Activated T-helper 1 cell treated with anti-CD3 and anti-CD28 coated beads, Interleukin-12 subunit alpha, Interleukin-12 subunit beta, Interleukin-2, Interleukin-4 antibody, amounts not matched to agents 30 ng/mL and 10 ng/mL and 1 ng/mL, durations not matched to agents 14 hours and 24 hours and 36 hours (primary cell): ENCODE results near the gene TUBG1. TPM values are rescaled to one million over a fixed set of nuclear protein-coding genes. Genes with fewer than 3 reads are reported as not detected.
"Not testable (repeated sequence)": the region's sequence is repeated elsewhere in the genome, so short reads cannot be mapped to it uniquely, and the experiment has no call there.

Source experiments
- DNase-seq: peaks from one replicate; pipeline ENCODE4 v3.0.0; 2021; ENCODE audit warnings: low spot score
- H3K27ac Mint-ChIP-seq: one replicate; pipeline ENCODE4 v1.8.0; 2021; ENCODE audit warnings: mild to moderate bottlenecking, mixed read lengths
- H3K27me3 Mint-ChIP-seq: one replicate; pipeline ENCODE4 v1.8.0; 2022; ENCODE audit warnings: mild to moderate bottlenecking, moderate library complexity, mixed read lengths; ENCODE audit not compliant: insufficient read depth
- H3K36me3 Mint-ChIP-seq: one replicate; pipeline ENCODE4 v1.8.0; 2021; ENCODE audit warnings: low read depth, mixed read lengths
- H3K4me1 Mint-ChIP-seq: one replicate; pipeline ENCODE4 v1.8.0; 2021; ENCODE audit warnings: low read depth, mixed read lengths
- H3K4me3 Mint-ChIP-seq: one replicate; pipeline ENCODE4 v1.8.0; 2021; ENCODE audit warnings: mild to moderate bottlenecking, moderate library complexity, mixed read lengths
- H3K9me3 Mint-ChIP-seq: one replicate; pipeline ENCODE4 v1.8.0; 2021; ENCODE audit warnings: mixed read lengths
- intact Hi-C: fragments of 100-400 bp; cut with micrococcal nuclease; formaldehyde crosslinking; loops from one replicate; pipeline ENCODE4 v1.15.1; 2024
- total RNA-seq: library from RNA; stranded (reverse); gene quantifications from 2 replicates; pipeline ENCODE4 v1.2.3, GENCODE V29; 2022

Gene TUBG1
- total RNA-seq, 1 donor from 2014 or later = 95.2 TPM

DNA sequence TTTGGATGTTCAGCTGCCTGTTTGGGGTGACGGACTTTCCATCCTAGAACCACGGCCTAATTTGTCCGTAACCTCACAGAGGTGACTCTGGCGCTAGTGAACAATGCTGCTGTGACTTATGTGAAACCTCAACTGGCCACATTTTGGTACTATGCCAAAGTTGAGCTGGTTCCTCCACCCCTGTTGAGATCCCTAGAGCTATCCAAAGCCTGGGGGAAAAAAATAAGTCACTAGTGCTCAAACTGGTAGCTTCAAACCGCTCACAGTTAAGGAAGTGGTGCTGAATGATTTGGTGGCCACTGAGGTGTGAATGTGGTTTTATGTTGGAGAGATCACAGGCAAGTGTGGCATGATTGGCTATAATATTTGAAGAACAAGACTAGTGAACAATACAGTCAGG lies 38.3 kb downstream of the TUBG1 start:
- H3K36me3 Mint-ChIP-seq = no peaks in the 10 kb centered on the region
- no peaks in the 10 kb centered on the region for H3K9me3 Mint-ChIP-seq
- no peak overlapping the region for H3K27ac Mint-ChIP-seq
- intact Hi-C loops = no loop called here
- H3K4me3 Mint-ChIP-seq = no peak overlapping the region
- peaks cover 9% of the 10 kb centered on the region for H3K27me3 Mint-ChIP-seq
- H3K4me1 Mint-ChIP-seq = no peaks in the 10 kb centered on the region
- no peak for DNase-seq

DNA sequence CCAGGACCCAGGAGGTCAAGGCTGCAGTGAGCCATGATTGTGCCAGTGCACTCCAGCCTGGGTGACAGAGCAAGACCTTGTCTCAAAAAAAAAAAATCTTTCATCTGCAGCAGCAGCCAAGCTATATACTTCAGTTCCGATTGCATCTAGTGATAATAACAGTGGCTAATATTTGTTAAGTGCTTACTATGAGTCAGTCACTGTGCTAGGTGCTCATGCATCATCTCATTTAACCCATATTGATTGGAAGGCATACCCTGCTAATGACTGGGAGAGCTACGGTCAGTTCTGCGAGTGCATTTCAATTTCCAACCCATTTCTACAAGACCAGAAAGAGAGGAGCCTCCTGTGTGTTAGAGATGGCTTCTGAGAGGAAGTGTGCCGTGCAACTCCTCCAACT lies 41.9 kb downstream of the TUBG1 start:
- no peak for DNase-seq
- Mint-ChIP-seq H3K9me3 (no peaks in the 10 kb centered on the region), H3K27ac (no peak overlapping the region), H3K36me3 (no peaks in the 10 kb centered on the region), H3K4me1 (peaks cover 11% of the 10 kb centered on the region), H3K27me3 (peaks cover 19% of the 10 kb centered on the region), H3K4me3 (no peak overlapping the region)
- intact Hi-C loops = no loop called here

DNA sequence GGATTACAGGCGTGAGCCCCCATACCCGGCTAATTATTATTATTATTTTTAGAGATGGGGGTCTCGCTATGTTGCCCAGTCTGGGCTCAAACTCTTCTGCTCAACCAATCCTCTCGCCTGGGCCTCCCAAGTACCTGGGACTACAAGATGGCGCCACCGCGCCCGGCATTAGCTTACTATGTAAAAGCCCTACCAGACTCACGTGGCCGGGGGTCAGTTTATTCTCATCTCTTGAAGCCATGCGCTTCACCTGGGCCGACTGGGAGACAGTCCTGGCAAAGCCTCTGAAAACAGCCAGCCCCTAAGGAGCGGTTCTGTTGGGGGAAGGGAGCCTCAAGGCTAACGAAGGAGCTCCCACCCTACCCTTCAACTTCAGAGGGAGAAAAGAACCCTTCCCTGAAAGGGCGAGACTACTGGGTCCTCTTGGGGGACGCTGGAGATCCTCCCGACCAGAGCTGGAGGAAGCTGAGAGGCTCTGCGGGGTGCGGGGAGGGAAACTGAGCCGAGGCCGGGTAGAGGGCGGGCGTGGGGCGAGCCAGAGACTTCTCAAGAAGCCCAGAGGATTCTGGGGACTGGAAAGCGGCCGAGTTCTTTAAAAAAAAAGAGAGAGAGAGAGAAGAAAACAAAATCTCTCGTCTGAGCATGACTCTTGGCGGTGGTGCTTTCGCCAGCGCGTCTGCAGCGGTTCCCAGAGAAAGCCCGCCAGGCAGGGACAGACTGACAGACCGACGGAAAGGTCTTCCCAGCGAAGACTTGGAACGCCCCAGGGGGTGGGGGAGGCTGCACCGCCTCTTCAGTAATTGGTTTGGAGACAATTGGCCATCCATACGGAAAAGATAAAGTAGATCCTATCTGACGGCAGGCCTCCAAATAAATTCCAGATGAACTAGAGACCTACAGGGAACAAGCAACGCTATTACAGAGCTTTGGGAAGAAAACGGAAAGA lies 44.0 kb downstream of the TUBG1 start:
- DNase-seq = no peak
- H3K4me3 Mint-ChIP-seq = no peak overlapping the region
- H3K27me3 Mint-ChIP-seq = peaks cover 12% of the 10 kb centered on the region
- H3K9me3 Mint-ChIP-seq = no peaks in the 10 kb centered on the region
- H3K27ac Mint-ChIP-seq = no peak overlapping the region
- no peaks in the 10 kb centered on the region for H3K36me3 Mint-ChIP-seq
- intact Hi-C loops = no loop called here
- H3K4me1 Mint-ChIP-seq = peaks cover 18% of the 10 kb centered on the region

- no peaks in the 10 kb centered on the region for H3K36me3 Mint-ChIP-seq
- H3K9me3 Mint-ChIP-seq = no peaks in the 10 kb centered on the region
- H3K27ac Mint-ChIP-seq = no peak overlapping the region
- no peak for DNase-seq
- H3K27me3 Mint-ChIP-seq = peaks cover 13% of the 10 kb centered on the region
- peaks cover 24% of the 10 kb centered on the region for H3K4me1 Mint-ChIP-seq
- intact Hi-C loops = no loop called here
- no peak overlapping the region for H3K4me3 Mint-ChIP-seq
These were observed 46.0 kb downstream of the TUBG1 start for GRCh38 chr17:42655528-42655927.

DNA sequence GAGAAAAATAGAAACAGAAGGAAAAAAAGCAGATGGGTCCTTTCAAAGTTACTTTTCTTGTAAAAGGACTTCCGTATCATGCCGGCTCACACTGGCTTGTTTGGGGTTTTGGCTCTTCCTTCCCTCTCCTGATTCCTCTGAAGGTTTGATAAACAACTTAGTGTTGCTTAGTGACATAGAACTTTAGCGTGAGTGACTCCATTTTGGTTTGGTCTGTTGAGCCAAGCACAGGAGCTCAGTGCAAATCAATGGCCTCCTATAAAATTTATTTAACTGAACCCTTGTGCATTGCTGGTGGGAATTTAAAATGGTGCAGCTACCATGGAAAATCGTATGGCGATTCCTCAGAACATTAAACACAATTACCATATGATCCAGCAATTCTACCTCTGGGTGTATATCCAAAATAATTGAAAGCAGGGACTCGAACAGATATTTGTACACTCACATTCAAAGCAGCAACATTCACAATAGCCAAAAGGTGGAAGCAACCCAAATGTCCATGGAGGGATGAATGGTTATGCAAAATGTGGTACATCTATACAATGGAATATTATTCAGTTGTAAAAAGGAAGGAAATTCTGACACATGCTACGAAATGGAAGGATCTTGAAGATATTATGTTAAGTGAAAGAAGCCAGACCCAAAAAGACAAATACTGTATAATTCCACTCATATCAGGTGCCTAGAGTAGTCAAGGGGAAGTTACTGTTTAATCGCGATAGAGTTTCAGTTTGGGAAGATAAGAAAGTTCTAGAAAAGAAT lies 48.5 kb downstream of the TUBG1 start:
- Mint-ChIP-seq H3K27me3 (peaks cover 13% of the 10 kb centered on the region), H3K4me3 (peak overlapping the region; percentile 86), H3K9me3 (no peaks in the 10 kb centered on the region), H3K36me3 (peaks cover 3% of the 10 kb centered on the region), H3K27ac (no peak overlapping the region), H3K4me1 (peaks cover 26% of the 10 kb centered on the region)
- DNase-seq = no peak
- intact Hi-C loops = loop anchor here (2.0 kb wide), 1 partner anchor 21 kb away; no protein-coding TSS in a partner anchor

GRCh38 chr17:42659079-42659931 lies 49.8 kb downstream of the TUBG1 start, which contains the start of gene TUBG2:
TSS of gene TUBG2 (plus strand) at chr17:42659284. CDS start at chr17:42659504, 220 bp downstream.
- peak; percentile 70 for DNase-seq
- intact Hi-C loops = loop anchor here (1.0 to 2.0 kb wide), 2 partner anchors 19 to 50 kb away; partner anchors contain the start of genes RETREG3 and TUBG1
- Mint-ChIP-seq H3K4me3 (peak within 1 kb of the TSS; percentile 86), H3K4me1 (peaks cover 26% of the 10 kb centered on the region), H3K27me3 (peaks cover 8% of the 10 kb centered on the region), H3K27ac (peak within 1 kb of the TSS; percentile 55), H3K36me3 (peaks cover 3% of the 10 kb centered on the region), H3K9me3 (no peaks in the 10 kb centered on the region)

GRCh38 chr17:42659932-42660274 lies 50.4 kb downstream of the TUBG1 start:
- H3K27ac Mint-ChIP-seq = not testable (repeated sequence)
- H3K4me1 Mint-ChIP-seq = peaks cover 26% of the 10 kb centered on the region

GRCh38 chr17:42660692-42661345 lies 51.3 kb downstream of the TUBG1 start:
- Mint-ChIP-seq H3K4me3 (peak overlapping the region; percentile 6), H3K27ac (no peak overlapping the region), H3K27me3 (peaks cover 2% of the 10 kb centered on the region), H3K9me3 (no peaks in the 10 kb centered on the region), H3K36me3 (peaks cover 6% of the 10 kb centered on the region), H3K4me1 (peaks cover 20% of the 10 kb centered on the region)
- no peak for DNase-seq
- intact Hi-C loops = no loop called here

More at GRCh38 chr17:42659932-42660274, 50.4 kb downstream of the TUBG1 start:
- peak overlapping the region; percentile 86 for H3K4me3 Mint-ChIP-seq
- not testable (repeated sequence) for H3K27me3 Mint-ChIP-seq, DNase-seq, H3K36me3 Mint-ChIP-seq, H3K9me3 Mint-ChIP-seq
- intact Hi-C loops = loop anchor here (1.0 to 2.0 kb wide), 2 partner anchors 19 to 51 kb away; partner anchors contain the start of genes RETREG3 and TUBG1

Other genes with a start within 250 kb of the TUBG1 start
- 240 and 241 TPM in 2 replicates for gene STAT3, start 221.2 kb upstream of the TUBG1 start, total RNA-seq
- gene CAVIN1, start 186.4 kb upstream of the TUBG1 start, total RNA-seq = 0.91 and 0.96 TPM in 2 replicates
- 23.2 and 27.1 TPM in 2 replicates for gene ATP6V0A1, start 150.8 kb upstream of the TUBG1 start, total RNA-seq
- gene NAGLU, start 73.4 kb upstream of the TUBG1 start, total RNA-seq = 18.2 and 20.8 TPM in 2 replicates
- 0.49 and 0.78 TPM in 2 replicates for gene HSD17B1, start 56.8 kb upstream of the TUBG1 start, total RNA-seq
- 93.1 and 95.4 TPM in 2 replicates for gene COASY, start 47.5 kb upstream of the TUBG1 start, total RNA-seq
- 74.1 and 75.4 TPM in 2 replicates for gene MLX, start 42.6 kb upstream of the TUBG1 start, total RNA-seq
- 27.6 and 31.5 TPM in 2 replicates for gene PSMC3IP, start 32.0 kb upstream of the TUBG1 start, total RNA-seq
- gene RETREG3, start 309 bp upstream of the TUBG1 start, total RNA-seq = 41.1 and 43.4 TPM in 2 replicates
- gene TUBG2, start 49.6 kb downstream of the TUBG1 start, total RNA-seq = 9.1 and 11.6 TPM in 2 replicates
- 0.52 and 0.76 TPM in 2 replicates for gene PLEKHH3, start 67.3 kb downstream of the TUBG1 start, total RNA-seq
- gene CCR10, start 72.2 kb downstream of the TUBG1 start, total RNA-seq = 0.15 and 0.21 TPM in 2 replicates
- gene CNTNAP1, start 72.8 kb downstream of the TUBG1 start, total RNA-seq = 1.8 and 2.2 TPM in 2 replicates
- gene EZH1, start 135.4 kb downstream of the TUBG1 start, total RNA-seq = 35.6 and 40.0 TPM in 2 replicates
- not detected in 2 replicates for gene RAMP2, start 151.5 kb downstream of the TUBG1 start, total RNA-seq
- 93.6 and 97.0 TPM in 2 replicates for gene VPS25, start 163.8 kb downstream of the TUBG1 start, total RNA-seq
- gene WNK4, start 170.9 kb downstream of the TUBG1 start, total RNA-seq = 0.12 and 0.29 TPM in 2 replicates
- gene COA3, start 189.0 kb downstream of the TUBG1 start, total RNA-seq = 53.5 and 59.3 TPM in 2 replicates
- gene CNTD1, start 189.2 kb downstream of the TUBG1 start, total RNA-seq = not detected in 2 replicates
- gene BECN1, start 214.6 kb downstream of the TUBG1 start, total RNA-seq = 100 and 110 TPM in 2 replicates
- gene PSME3, start 223.7 kb downstream of the TUBG1 start, total RNA-seq = 217 and 220 TPM in 2 replicates
- 3.6 and 4.0 TPM in 2 replicates for gene AOC2, start 234.9 kb downstream of the TUBG1 start, total RNA-seq
- gene AOC3, start 241.5 kb downstream of the TUBG1 start, total RNA-seq = 1.9 and 3.7 TPM in 2 replicates